Measurements from ENCODE around the gene GPI.

DNA sequence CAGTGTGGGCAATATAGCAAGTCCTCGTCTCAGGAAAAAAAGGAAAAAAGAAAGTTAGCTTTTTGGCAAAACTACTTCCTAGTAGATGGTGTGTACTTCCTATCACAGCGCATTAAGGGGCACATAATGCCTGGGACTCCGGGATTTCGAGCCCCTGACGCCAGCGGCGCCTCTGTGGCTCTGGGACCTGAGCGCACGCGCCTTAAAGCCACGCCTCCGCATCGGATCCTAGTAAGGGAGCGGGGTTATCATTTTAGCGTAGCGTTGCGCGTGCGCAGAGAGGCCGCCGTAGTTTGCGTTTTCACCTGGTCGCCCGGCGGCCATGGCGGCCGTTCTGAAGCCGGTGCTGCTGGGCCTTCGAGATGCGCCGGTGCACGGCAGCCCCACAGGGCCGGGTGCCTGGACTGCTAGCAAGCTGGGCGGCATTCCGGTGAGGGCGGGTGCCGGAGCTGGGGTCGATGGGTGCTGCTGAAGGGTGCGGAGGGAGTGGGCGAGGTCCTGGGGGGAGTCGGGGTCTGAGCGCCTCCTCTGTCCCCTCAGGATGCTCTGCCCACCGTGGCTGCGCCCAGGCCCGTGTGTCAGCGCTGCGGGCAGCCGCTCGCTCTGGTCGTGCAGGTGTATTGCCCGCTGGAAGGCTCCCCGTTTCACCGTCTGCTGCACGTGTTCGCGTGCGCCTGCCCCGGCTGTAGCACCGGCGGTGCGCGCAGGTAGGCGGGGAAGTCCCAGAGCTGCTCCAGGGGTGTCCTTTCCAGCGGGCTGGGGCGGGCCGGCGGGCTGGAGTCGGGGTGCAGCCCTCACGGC is 39.3 kb downstream of the GPI start, which contains the start of gene PDCD2L:
- TF ChIP-seq, protein P1, sequence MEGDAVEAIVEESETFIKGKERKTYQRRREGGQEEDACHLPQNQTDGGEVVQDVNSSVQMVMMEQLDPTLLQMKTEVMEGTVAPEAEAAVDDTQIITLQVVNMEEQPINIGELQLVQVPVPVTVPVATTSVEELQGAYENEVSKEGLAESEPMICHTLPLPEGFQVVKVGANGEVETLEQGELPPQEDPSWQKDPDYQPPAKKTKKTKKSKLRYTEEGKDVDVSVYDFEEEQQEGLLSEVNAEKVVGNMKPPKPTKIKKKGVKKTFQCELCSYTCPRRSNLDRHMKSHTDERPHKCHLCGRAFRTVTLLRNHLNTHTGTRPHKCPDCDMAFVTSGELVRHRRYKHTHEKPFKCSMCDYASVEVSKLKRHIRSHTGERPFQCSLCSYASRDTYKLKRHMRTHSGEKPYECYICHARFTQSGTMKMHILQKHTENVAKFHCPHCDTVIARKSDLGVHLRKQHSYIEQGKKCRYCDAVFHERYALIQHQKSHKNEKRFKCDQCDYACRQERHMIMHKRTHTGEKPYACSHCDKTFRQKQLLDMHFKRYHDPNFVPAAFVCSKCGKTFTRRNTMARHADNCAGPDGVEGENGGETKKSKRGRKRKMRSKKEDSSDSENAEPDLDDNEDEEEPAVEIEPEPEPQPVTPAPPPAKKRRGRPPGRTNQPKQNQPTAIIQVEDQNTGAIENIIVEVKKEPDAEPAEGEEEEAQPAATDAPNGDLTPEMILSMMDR (IDR thresholded peaks at IDR 0.05) = peak in 1 of 3 donors; percentile 4
- peak; percentile 30 for TF ChIP-seq POLR2A (IDR thresholded peaks at IDR 0.05)

Measured in ovary (tissue), 3 donors.